Immature natural killer cell (primary cell): ENCODE data around the gene FAM90A1. TPM values are rescaled to one million over a fixed set of nuclear protein-coding genes. Genes with fewer than 3 reads are reported as not detected.
"Not testable (repeated sequence)": the region's sequence is repeated elsewhere in the genome, so short reads cannot be mapped to it uniquely, and the experiment has no call there.

ENCODE experiments used
- DNase-seq, 3 donors: peaks; one replicate each; pipeline ENCODE4 v3.0.0; 2022; ENCODE audit warnings: mixed read lengths in 1 of 3
- H3K27ac Mint-ChIP-seq, 6 donors: one replicate each; pipeline ENCODE4 v1.8.0; 2020; ENCODE audit warnings: mixed read lengths in 6 of 6, mild to moderate bottlenecking in 5 of 6, inconsistent platforms in 4 of 6, moderate library complexity in 3 of 6
- H3K27me3 Mint-ChIP-seq, 3 donors: one replicate each; pipeline ENCODE4 v1.8.0; 2020 to 2021; ENCODE audit warnings: low read depth in 3 of 3, mild to moderate bottlenecking in 3 of 3, mixed read lengths in 3 of 3, moderate library complexity in 3 of 3, inconsistent platforms in 1 of 3
- H3K36me3 Mint-ChIP-seq, 3 donors: one replicate each; pipeline ENCODE4 v1.8.0; 2020; ENCODE audit warnings: mixed read lengths in 3 of 3, inconsistent platforms in 2 of 3, mild to moderate bottlenecking in 2 of 3
- H3K4me1 Mint-ChIP-seq, 2 donors: one replicate each; pipeline ENCODE4 v1.8.0; 2020; ENCODE audit warnings: inconsistent platforms in 2 of 2, mild to moderate bottlenecking in 2 of 2, mixed read lengths in 2 of 2, moderate library complexity in 1 of 2
- H3K4me3 Mint-ChIP-seq, 5 donors: one replicate each; pipeline ENCODE4 v1.8.0; 2020; ENCODE audit warnings: mild to moderate bottlenecking in 5 of 5, mixed read lengths in 5 of 5, inconsistent platforms in 3 of 5, moderate library complexity in 3 of 5
- H3K9me3 Mint-ChIP-seq, 6 donors: one replicate each; pipeline ENCODE4 v1.8.0; 2020; ENCODE audit warnings: mild to moderate bottlenecking in 6 of 6, mixed read lengths in 6 of 6, inconsistent platforms in 4 of 6, moderate library complexity in 3 of 6
- polyA plus RNA-seq, 3 donors: library from polyadenylated mRNA; unstranded; fragments of 300-500 nt; fragmentation: Illumina TruSeq; gene quantifications; one replicate each; pipeline ENCODE4 v1.2.3, GENCODE V29; 2021

FAM90A1 gene
- polyA plus RNA-seq, 3 donors from 2014 or later: 0.09 TPM; not detected in 2

GRCh38 chr12:8241917-8242621 lies 14.7 kb upstream of the FAM90A1 start:
- peak overlapping the region; percentile 30 to 76 (median 54) for H3K27ac Mint-ChIP-seq
- not testable (repeated sequence) for H3K4me1 Mint-ChIP-seq, H3K36me3 Mint-ChIP-seq, H3K9me3 Mint-ChIP-seq, H3K27me3 Mint-ChIP-seq
- H3K4me3 Mint-ChIP-seq: peak overlapping the region; percentile 77 to 96 (median 94)
- DNase-seq: peak in 2 of 3 donors; percentile 14 to 19

- not testable (repeated sequence) for DNase-seq, H3K27me3 Mint-ChIP-seq, H3K4me1 Mint-ChIP-seq, H3K27ac Mint-ChIP-seq, H3K9me3 Mint-ChIP-seq, H3K36me3 Mint-ChIP-seq
- H3K4me3 Mint-ChIP-seq: peak overlapping the region in 1 of 5 donors; percentile 21
Measured at GRCh38 chr12:8240340-8241114, 13.1 kb upstream of the FAM90A1 start.

- peak in 1 of 3 donors; percentile 5 for DNase-seq
- H3K27me3 Mint-ChIP-seq, H3K27ac Mint-ChIP-seq, H3K4me1 Mint-ChIP-seq, H3K9me3 Mint-ChIP-seq, H3K4me3 Mint-ChIP-seq, H3K36me3 Mint-ChIP-seq: not testable (repeated sequence)
Measured at GRCh38 chr12:8237031-8237430, 9.6 kb upstream of the FAM90A1 start.

- H3K27ac Mint-ChIP-seq, DNase-seq, H3K4me1 Mint-ChIP-seq, H3K27me3 Mint-ChIP-seq, H3K36me3 Mint-ChIP-seq, H3K9me3 Mint-ChIP-seq, H3K4me3 Mint-ChIP-seq: not testable (repeated sequence)
Measured at GRCh38 chr12:8235316-8236157, 8.1 kb upstream of the FAM90A1 start.

GRCh38 chr12:8234746-8235145 lies 7.3 kb upstream of the FAM90A1 start:
- not testable (repeated sequence) for DNase-seq, H3K36me3 Mint-ChIP-seq, H3K4me3 Mint-ChIP-seq, H3K4me1 Mint-ChIP-seq, H3K27ac Mint-ChIP-seq, H3K27me3 Mint-ChIP-seq, H3K9me3 Mint-ChIP-seq

- H3K36me3 Mint-ChIP-seq, DNase-seq, H3K27ac Mint-ChIP-seq, H3K27me3 Mint-ChIP-seq, H3K4me1 Mint-ChIP-seq, H3K9me3 Mint-ChIP-seq, H3K4me3 Mint-ChIP-seq: not testable (repeated sequence)
Measured at GRCh38 chr12:8233935-8234495, 6.6 kb upstream of the FAM90A1 start.

GRCh38 chr12:8233300-8233855 lies 6.0 kb upstream of the FAM90A1 start:
- H3K27me3 Mint-ChIP-seq, H3K4me3 Mint-ChIP-seq, H3K4me1 Mint-ChIP-seq, H3K27ac Mint-ChIP-seq, H3K9me3 Mint-ChIP-seq, DNase-seq, H3K36me3 Mint-ChIP-seq: not testable (repeated sequence)

GRCh38 chr12:8231666-8232608 lies 4.5 kb upstream of the FAM90A1 start:
- not testable (repeated sequence) for H3K4me3 Mint-ChIP-seq, H3K4me1 Mint-ChIP-seq
- peak overlapping the region in 1 of 6 donors; percentile 40 for H3K27ac Mint-ChIP-seq

GRCh38 chr12:8231049-8231448 lies 3.6 kb upstream of the FAM90A1 start:
- H3K27me3 Mint-ChIP-seq, H3K4me3 Mint-ChIP-seq, DNase-seq, H3K9me3 Mint-ChIP-seq, H3K36me3 Mint-ChIP-seq, H3K27ac Mint-ChIP-seq, H3K4me1 Mint-ChIP-seq: not testable (repeated sequence)

More at GRCh38 chr12:8231666-8232608, 4.5 kb upstream of the FAM90A1 start:
- H3K27me3 Mint-ChIP-seq, H3K36me3 Mint-ChIP-seq, H3K9me3 Mint-ChIP-seq: not testable (repeated sequence)
- DNase-seq: peak; percentile 60 to 63 (median 60)

- not testable (repeated sequence) for H3K4me1 Mint-ChIP-seq, H3K27ac Mint-ChIP-seq, H3K27me3 Mint-ChIP-seq, DNase-seq, H3K36me3 Mint-ChIP-seq, H3K4me3 Mint-ChIP-seq, H3K9me3 Mint-ChIP-seq
Measured at GRCh38 chr12:8229486-8229885, 2.1 kb upstream of the FAM90A1 start.

GRCh38 chr12:8228607-8229006 lies 1.2 kb upstream of the FAM90A1 start:
- not testable (repeated sequence) for H3K4me3 Mint-ChIP-seq, H3K9me3 Mint-ChIP-seq

GRCh38 chr12:8227732-8228077 lies 287 bp upstream of the FAM90A1 start:
- not testable (repeated sequence) for H3K9me3 Mint-ChIP-seq, H3K4me1 Mint-ChIP-seq, DNase-seq, H3K27ac Mint-ChIP-seq, H3K27me3 Mint-ChIP-seq, H3K36me3 Mint-ChIP-seq
- H3K4me3 Mint-ChIP-seq: peak overlapping the region in 4 of 5 donors; percentile 53 to 76 (median 66)

More at GRCh38 chr12:8228607-8229006, 1.2 kb upstream of the FAM90A1 start:
- H3K4me1 Mint-ChIP-seq, H3K27ac Mint-ChIP-seq, H3K27me3 Mint-ChIP-seq, H3K36me3 Mint-ChIP-seq, DNase-seq: not testable (repeated sequence)

GRCh38 chr12:8226355-8226754 lies 1.1 kb downstream of the FAM90A1 start:
- Mint-ChIP-seq H3K4me3 (peak overlapping the region in 1 of 5 donors; percentile 76), H3K27ac (no peak overlapping the region), H3K4me1 (no peaks in the 10 kb centered on the region)

More at GRCh38 chr12:8226355-8226754, 1.1 kb downstream of the FAM90A1 start:
- no peaks in the 10 kb centered on the region for H3K9me3 Mint-ChIP-seq
- DNase-seq: no peak
- peaks cover 4 to 6% (median 5%) of the 10 kb centered on the region in 3 donors for H3K27me3 Mint-ChIP-seq
- no peaks in the 10 kb centered on the region for H3K36me3 Mint-ChIP-seq
